AG04450 (cell line): ENCODE results near the gene PIGU. TPM values are rescaled to one million over a fixed set of nuclear protein-coding genes. Genes with fewer than 3 reads are reported as not detected.

Experiments used
- CTCF ChIA-PET: fragments of 300-600, 350-600 bp; formaldehyde crosslinking; extraction: SDS; loops from one replicate; lab custom pipeline; 2022; ENCODE audit warnings: antibody characterized with exemption, inconsistent platforms; lab: Charles Lee
- POLR2A ChIA-PET: fragments of 350-600 bp; formaldehyde crosslinking; extraction: SDS; loops from one replicate; lab custom pipeline; 2021; ENCODE audit warnings: antibody characterized with exemption, inconsistent platforms; lab: Yijun Ruan, JAX
- DNase-seq: peaks from one replicate; pipeline ENCODE4 v3.0.0-alpha.2; 2011; ENCODE audit warnings: low read depth, low spot score
- H3K27ac ChIP-seq: one replicate; pipeline ENCODE4 v1.5.1; 2012; ENCODE audit warnings: low read depth, low read length, control low read depth
- H3K27me3 ChIP-seq: one replicate; pipeline ENCODE4 v1.6.0; 2012; ENCODE audit warnings: low read length; ENCODE audit not compliant: control insufficient read depth, insufficient read depth
- H3K4me3 ChIP-seq: 2 replicates; pipeline ENCODE4 v1.5.1; 2011; ENCODE audit warnings: mild to moderate bottlenecking, low read depth, low read length, control low read depth
- H3K9me3 ChIP-seq: 2 replicates; pipeline ENCODE4 v1.5.1; 2012; ENCODE audit warnings: low read length; ENCODE audit not compliant: control insufficient read depth, insufficient read depth
- polyA plus RNA-seq: library from polyadenylated mRNA; depleted of rRNA; stranded (reverse); fragments of >200 nt; gene quantifications from 2 replicates; pipeline ENCODE4 v1.2.3, GENCODE V29; 2011
- TF ChIP-seq, protein P1 (sequence below): IDR thresholded peaks from 2 replicates; pipeline ENCODE4 v1.5.1; 2011; ENCODE audit warnings: low read depth, low read length, control low read depth, inconsistent platforms

Gene PIGU
- polyA plus RNA-seq, 1 experiment, result 54.8 TPM

GRCh38 chr20:34706302-34706875, 29.5 kb upstream of the PIGU start:
- H3K27me3 ChIP-seq, result no peaks in the 10 kb centered on the region
- no peak overlapping the region for H3K4me3 ChIP-seq
- H3K9me3 ChIP-seq, result no peaks in the 10 kb centered on the region
- DNase-seq, result no peak
- no peak overlapping the region for H3K27ac ChIP-seq
- ChIA-PET CTCF (interaction anchor here (0.8 to 4.1 kb wide), 4 partner anchors 127 to 394 kb away, joined by 3 to 10 read pairs (median 5); no protein-coding TSS in a partner anchor), POLR2A (no interaction called here)
- TF ChIP-seq, protein P1, sequence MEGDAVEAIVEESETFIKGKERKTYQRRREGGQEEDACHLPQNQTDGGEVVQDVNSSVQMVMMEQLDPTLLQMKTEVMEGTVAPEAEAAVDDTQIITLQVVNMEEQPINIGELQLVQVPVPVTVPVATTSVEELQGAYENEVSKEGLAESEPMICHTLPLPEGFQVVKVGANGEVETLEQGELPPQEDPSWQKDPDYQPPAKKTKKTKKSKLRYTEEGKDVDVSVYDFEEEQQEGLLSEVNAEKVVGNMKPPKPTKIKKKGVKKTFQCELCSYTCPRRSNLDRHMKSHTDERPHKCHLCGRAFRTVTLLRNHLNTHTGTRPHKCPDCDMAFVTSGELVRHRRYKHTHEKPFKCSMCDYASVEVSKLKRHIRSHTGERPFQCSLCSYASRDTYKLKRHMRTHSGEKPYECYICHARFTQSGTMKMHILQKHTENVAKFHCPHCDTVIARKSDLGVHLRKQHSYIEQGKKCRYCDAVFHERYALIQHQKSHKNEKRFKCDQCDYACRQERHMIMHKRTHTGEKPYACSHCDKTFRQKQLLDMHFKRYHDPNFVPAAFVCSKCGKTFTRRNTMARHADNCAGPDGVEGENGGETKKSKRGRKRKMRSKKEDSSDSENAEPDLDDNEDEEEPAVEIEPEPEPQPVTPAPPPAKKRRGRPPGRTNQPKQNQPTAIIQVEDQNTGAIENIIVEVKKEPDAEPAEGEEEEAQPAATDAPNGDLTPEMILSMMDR, result no peak

DNA sequence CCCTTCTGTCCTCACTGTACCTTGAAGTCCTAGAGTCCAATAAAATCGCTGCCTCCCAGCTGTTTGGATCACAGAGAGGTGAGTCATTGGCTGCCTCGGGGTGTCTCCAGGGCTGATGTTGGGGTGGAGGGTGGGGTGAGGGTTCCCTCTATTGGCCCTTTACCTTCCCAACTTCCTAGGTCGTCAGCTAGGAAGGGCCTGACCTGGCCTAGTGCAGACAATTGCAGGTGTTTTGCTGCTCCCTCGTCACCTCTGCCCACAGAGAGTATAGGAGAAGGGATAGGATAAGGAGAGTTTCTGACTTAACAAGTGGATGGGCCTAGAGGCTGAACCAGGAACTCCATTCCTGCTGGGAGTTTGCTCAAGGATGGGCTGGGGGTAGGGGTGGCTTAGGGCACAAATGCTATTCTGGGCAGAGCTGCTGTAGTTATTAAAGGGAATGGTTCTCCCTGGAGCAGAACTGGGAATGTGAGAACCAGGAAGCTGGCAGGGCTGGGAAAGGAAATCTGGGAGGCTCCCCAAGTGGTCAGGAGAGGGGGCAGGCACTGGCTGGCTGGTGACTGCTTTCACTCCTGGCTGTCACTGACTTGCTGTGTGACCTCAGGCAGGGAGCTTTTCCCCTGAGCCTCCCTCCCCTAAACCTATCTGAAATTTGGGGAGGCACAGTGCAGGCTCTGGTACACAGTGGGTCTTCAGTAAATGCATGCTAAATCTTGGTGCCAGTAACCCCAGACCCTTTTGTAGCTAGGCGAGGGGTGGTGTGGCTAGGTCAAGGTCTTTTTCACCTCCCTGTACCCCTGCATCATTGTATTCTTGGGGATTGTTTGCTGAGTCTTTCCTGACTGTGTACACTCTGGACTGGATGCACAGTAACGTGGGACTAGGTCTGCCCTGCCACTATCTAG, 28.8 kb upstream of the PIGU start:
- no peak for DNase-seq
- CTCF ChIA-PET, result interaction anchor here (0.6 to 4.1 kb wide), 5 partner anchors 126 to 393 kb away, joined by 3 to 10 read pairs (median 4); no protein-coding TSS in a partner anchor
- TF ChIP-seq, protein P1, result no peak
- no peaks in the 10 kb centered on the region for H3K9me3 ChIP-seq
- peaks cover 2% of the 10 kb centered on the region for H3K27me3 ChIP-seq
- H3K4me3 ChIP-seq, result peak overlapping the region; percentile 86
- POLR2A ChIA-PET, result no interaction called here
- peak overlapping the region; percentile 61 for H3K27ac ChIP-seq

DNA sequence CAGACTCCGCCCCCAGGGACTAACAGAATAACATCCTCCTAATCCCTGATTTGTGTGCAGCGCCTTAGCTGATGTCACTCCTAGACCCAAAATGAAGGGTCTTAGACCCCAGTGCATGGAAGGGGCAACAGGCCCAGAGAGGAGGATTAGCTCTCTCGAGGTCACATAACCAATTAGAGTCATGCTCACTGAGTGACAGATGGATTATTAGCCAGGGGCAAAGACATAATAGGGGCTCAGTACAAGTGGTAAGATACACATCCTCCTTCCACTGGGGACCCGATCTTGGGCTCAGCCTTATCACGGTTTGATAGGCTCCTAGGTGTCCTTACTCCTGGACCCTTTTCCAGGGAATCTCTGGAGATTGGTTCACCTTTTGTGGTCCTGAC, 28.1 kb upstream of the PIGU start:
- H3K9me3 ChIP-seq, result no peaks in the 10 kb centered on the region
- peak overlapping the region; percentile 61 for H3K27ac ChIP-seq
- peaks cover 2% of the 10 kb centered on the region for H3K27me3 ChIP-seq
- H3K4me3 ChIP-seq, result peak overlapping the region; percentile 86
- CTCF ChIA-PET, result interaction anchor here (0.6 to 4.1 kb wide), 4 partner anchors 126 to 392 kb away, joined by 3 to 10 read pairs (median 5); no protein-coding TSS in a partner anchor
- no peak for DNase-seq
- TF ChIP-seq, protein P1, result no peak
- POLR2A ChIA-PET, result interaction anchor here (1.9 kb wide), 1 partner anchor 146 kb away, joined by 7 read pairs; the partner anchor contains the start of gene MAP1LC3A

GRCh38 chr20:34704177-34705007, 27.5 kb upstream of the PIGU start, which contains the start of gene TP53INP2:
Gene TP53INP2, plus strand, starts transcription at chr20:34704344. Its CDS starts 4,396 bp downstream, at chr20:34708740.
- H3K9me3 ChIP-seq, result no peaks in the 10 kb centered on the region
- DNase-seq, result peak; percentile 74
- TF ChIP-seq, protein P1, result no peak
- peaks cover 2% of the 10 kb centered on the region for H3K27me3 ChIP-seq
- ChIA-PET POLR2A (interaction anchor here (0.8 to 1.9 kb wide), 4 partner anchors 9 to 146 kb away, joined by 3 to 7 read pairs (median 4); partner anchors contain the start of gene MAP1LC3A), CTCF (interaction anchor here (0.6 to 4.1 kb wide), 4 partner anchors 125 to 392 kb away, joined by 3 to 10 read pairs (median 4); no protein-coding TSS in a partner anchor)
- peak within 1 kb of the TSS; percentile 73 for H3K27ac ChIP-seq
- H3K4me3 ChIP-seq, result peak within 1 kb of the TSS; percentile 86
